ENCODE measurements around the gene LRIG1.

The LRIG1 gene

DNA sequence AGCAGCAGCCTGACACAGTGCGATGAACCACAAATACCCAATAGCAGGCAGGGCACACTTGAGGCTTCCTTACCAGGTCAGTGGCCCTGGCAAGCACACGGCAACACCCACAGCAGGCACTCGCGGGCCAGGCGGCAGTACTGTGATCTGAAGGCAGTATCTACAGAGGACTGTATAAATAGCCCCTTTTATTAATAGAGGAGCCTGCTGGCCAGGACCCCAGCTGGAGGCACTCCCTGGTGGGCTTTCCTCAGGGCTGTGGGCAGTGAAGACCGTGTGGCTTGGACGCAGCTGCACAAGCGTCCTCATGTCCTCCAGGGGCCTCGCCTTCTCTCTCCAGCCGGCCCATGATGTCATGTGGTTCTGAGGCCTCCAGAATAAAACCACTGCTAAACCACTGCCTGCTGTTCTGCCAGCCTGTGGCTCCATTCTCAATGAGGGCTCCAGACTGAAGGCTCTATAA, 44.1 kb downstream of the LRIG1 start:
- DNase-seq (ENCODE audit: low read depth) = no peak
- H3K4me3 ChIP-seq (replicated peaks; ENCODE audit: low read depth, low read length) = no peak overlapping the region
- TF ChIP-seq, protein P1, sequence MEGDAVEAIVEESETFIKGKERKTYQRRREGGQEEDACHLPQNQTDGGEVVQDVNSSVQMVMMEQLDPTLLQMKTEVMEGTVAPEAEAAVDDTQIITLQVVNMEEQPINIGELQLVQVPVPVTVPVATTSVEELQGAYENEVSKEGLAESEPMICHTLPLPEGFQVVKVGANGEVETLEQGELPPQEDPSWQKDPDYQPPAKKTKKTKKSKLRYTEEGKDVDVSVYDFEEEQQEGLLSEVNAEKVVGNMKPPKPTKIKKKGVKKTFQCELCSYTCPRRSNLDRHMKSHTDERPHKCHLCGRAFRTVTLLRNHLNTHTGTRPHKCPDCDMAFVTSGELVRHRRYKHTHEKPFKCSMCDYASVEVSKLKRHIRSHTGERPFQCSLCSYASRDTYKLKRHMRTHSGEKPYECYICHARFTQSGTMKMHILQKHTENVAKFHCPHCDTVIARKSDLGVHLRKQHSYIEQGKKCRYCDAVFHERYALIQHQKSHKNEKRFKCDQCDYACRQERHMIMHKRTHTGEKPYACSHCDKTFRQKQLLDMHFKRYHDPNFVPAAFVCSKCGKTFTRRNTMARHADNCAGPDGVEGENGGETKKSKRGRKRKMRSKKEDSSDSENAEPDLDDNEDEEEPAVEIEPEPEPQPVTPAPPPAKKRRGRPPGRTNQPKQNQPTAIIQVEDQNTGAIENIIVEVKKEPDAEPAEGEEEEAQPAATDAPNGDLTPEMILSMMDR (IDR thresholded peaks at IDR 0.05; ENCODE audit: low read length, missing control alignments) = no peak

- H3K4me3 ChIP-seq (replicated peaks; ENCODE audit: low read depth, low read length) = no peak overlapping the region
- DNase-seq (ENCODE audit: low read depth) = no peak
- TF ChIP-seq, protein P1 (IDR thresholded peaks at IDR 0.05; ENCODE audit: low read length, missing control alignments) = no peak
These were observed 46.4 kb downstream of the LRIG1 start for GRCh38 chr3:66454464-66454859.

DNA sequence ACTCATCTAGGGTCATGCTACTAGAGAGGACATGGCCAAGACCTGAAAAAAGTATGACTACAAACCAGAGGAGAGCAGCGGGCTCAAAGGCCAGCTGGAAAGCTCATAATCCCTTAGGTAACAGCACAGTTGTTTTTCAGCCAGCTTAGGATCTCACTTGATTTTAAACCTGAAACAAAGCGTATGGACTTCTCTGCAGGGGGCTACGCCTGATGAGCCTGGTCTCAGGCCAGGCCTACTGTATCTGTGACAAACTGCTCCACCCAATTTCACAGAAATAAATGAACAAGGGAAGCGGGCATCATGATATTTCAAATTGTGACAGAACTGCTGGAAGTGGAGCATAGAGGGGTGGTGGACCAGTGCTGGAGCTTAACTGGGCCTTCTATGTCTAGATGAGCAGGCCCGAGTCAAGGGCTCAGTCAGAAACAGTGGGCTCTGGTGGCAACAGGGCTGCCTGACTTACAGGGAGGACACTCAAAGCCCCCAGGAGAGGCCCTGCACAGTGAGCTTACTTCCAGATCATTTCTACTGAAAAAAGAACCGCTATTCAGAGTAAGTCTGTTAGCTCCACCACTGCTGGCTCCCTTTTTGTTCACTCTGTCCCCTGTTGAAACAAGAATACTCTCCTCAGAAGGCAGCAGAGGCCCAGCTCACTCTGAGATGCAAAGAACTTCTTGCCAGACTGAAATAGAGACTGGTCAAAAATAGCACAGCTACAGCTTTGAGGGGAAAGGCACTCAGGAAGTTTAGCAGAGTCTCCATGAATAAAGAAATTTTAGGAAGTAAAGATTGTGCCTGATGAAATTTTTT, 47.0 kb downstream of the LRIG1 start:
- no peak for DNase-seq (ENCODE audit: low read depth)
- H3K4me3 ChIP-seq (replicated peaks; ENCODE audit: low read depth, low read length) = no peak overlapping the region
- TF ChIP-seq, protein P1 (IDR thresholded peaks at IDR 0.05; ENCODE audit: low read length, missing control alignments) = no peak

DNA sequence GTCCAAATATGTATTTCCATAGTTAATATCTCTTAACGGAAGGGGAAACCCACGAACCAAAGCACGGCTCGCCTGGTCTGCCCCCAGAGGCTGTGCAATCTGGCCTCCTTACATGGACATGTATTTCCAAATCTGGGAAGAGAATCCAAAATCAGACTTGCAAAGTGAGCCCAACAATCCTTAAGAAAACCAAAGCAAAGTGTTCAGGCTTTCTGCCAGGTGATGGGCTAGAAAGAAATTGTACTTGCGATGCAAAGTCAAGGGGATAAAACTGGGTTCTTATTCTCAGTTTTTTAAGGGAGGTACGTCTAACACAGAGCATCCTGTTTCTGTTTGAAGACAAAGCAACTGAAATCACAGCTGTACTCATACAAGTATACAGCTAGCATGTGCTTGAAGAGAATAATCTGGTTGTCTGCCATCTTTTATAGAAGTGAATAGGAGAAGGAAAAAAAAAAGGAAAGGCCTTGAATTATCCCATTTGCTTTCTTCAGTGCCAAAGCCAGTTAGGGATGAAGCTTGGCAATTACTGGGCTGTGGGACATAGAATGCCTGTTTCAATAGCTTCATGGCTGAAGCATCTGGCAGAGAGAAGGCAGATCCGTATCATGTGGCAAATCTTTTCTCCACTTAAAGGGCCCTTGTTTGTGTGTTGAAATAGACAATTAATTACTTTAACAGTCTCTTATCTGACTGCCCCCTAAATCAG, 48.4 kb downstream of the LRIG1 start:
- TF ChIP-seq, protein P1 (IDR thresholded peaks at IDR 0.05; ENCODE audit: low read length, missing control alignments) = peak; percentile 2

GRCh38 chr3:66451766-66452165, 49.1 kb downstream of the LRIG1 start:
- H3K4me3 ChIP-seq (replicated peaks; ENCODE audit: low read depth, low read length) = no peak overlapping the region
- DNase-seq (ENCODE audit: low read depth) = no peak
- TF ChIP-seq, protein P1 (IDR thresholded peaks at IDR 0.05; ENCODE audit: low read length, missing control alignments) = no peak

More for the DNA sequence above, 48.4 kb downstream of the LRIG1 start:
- DNase-seq (ENCODE audit: low read depth) = peak; percentile 46
- H3K4me3 ChIP-seq (replicated peaks; ENCODE audit: low read depth, low read length) = no peak overlapping the region

DNA sequence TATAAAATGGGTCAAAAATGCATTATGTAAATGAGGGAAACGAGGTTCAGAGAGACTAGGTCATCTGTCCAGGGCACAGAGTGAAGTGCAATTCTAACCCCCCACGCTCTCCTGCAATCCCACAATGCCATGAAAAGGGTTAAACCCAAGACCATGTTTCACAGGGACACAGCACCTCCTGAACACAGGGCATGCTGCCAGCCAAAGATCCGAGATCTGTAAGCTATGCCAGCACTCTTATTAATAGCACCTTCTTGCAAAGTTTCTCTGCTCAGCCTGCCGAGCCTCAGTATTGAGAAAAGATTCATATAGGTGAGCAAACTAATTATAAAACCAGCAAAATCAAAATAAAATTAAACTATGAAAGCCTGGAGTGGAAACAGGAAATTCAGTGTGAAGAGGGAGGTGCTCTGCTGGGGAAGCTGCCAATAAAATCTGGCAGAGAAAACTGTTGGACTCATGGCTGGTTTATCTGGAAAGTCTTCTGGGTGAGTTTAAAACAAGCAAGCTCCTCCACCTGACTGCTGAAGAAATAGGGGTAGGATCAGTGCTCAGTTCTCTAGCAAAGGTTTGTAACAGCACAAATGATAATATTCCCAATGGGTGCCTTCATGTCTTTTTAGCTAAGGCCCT, 50.3 kb downstream of the LRIG1 start:
- TF ChIP-seq, protein P1 (IDR thresholded peaks at IDR 0.05; ENCODE audit: low read length, missing control alignments) = no peak
- DNase-seq (ENCODE audit: low read depth) = peak; percentile 79

More for the DNA sequence above, 50.3 kb downstream of the LRIG1 start:
- peak overlapping the region; percentile 24 for H3K4me3 ChIP-seq (replicated peaks; ENCODE audit: low read depth, low read length)
